Large intestine (tissue), 3 donors: ENCODE measurements around the gene MAGOH. TPM values are rescaled to one million over a fixed set of nuclear protein-coding genes. Genes with fewer than 3 reads are reported as not detected.
A peak's percentile ranks its signal among the peaks of the same experiment; 100 is the strongest.

Experiments
- DNase-seq, 2 donors: peaks; one replicate each; pipeline versions ENCODE4 v3.0.0 to v3.0.0-alpha.2; 2013
- H3K27ac ChIP-seq: one replicate; pipeline ENCODE4 v1.5.1; 2013; ENCODE audit warnings: low read length
- H3K27me3 ChIP-seq: 2 replicates; pipeline ENCODE4 v1.6.1; 2013; ENCODE audit warnings: low read length; ENCODE audit not compliant: control insufficient read depth, insufficient read depth
- H3K36me3 ChIP-seq: 2 replicates; pipeline ENCODE4 v1.6.1; 2013; ENCODE audit warnings: low read length; ENCODE audit not compliant: control insufficient read depth, insufficient read depth
- H3K4me1 ChIP-seq: one replicate; pipeline ENCODE4 v1.6.1; 2013; ENCODE audit warnings: low read length; ENCODE audit not compliant: control insufficient read depth, insufficient read depth
- H3K4me3 ChIP-seq: one replicate; pipeline ENCODE4 v1.5.1; 2013; ENCODE audit warnings: low read length
- H3K9me3 ChIP-seq: one replicate; pipeline ENCODE4 v1.6.1; 2013; ENCODE audit warnings: mild to moderate bottlenecking, low read depth, low read length, moderate library complexity; ENCODE audit not compliant: control insufficient read depth
- WGBS: methylation state at CpG from one replicate; pipeline ENCODE4 v1.1.5; 2013; ENCODE audit warnings: low lambda C conversion rate; ENCODE audit not compliant: insufficient coverage; 5-methylcytosine and 5-hydroxymethylcytosine counted together
- polyA plus RNA-seq: library from polyadenylated mRNA; unstranded; fragments of 120-200 nt; gene quantifications from one replicate; pipeline ENCODE4 v1.2.1, GENCODE V29; 2013

MAGOH gene
- polyA plus RNA-seq, 1 donor, result 74.3 TPM

DNA sequence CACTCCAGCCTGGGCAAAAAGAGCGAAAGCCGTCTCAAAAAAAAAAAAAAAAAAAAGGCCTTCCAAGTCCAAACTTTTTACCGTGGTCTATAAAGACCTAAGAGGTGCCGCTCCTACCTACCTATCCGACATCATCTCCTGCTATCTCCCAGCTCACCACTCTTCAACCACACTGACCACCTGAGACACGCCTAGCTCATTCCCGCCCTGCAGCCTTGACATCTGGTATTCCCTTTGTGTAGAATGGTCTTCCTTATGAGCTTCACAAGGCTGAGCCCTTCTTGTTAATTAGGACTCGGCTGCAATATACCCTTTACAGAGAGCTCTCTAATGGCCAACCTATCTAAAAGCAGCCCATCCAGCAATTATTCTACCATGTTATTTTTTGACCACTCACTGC, 680 bp downstream of the MAGOH start:
- peak in 1 of 2 donors; percentile 12 for DNase-seq
- Histone ChIP-seq H3K9me3 (no peaks in the 10 kb centered on the region), H3K27me3 (no peaks in the 10 kb centered on the region), H3K27ac (no peak overlapping the region), H3K4me3 (peak overlapping the region; percentile 99), H3K4me1 (peaks cover 9% of the 10 kb centered on the region), H3K36me3 (peaks cover 31% of the 10 kb centered on the region)
- WGBS, result 100% methylated on average over 1 of the region's 8 CpGs

DNA sequence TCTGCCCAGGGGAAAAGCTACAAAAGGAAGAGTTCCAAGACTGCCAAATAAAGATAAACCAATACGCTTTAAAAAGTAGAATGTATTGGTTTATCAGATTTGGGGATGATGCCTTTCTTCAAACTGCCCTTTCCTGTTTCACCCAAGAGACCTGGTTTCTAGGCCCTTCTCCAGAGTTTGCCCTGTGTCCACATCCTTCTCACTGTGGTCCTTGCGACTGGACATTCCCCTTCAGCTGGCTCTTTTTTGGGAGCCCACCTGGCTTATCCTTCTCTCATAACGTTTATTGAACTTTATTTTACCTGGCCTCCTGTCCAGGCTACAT, 17.4 kb downstream of the MAGOH start:
- Histone ChIP-seq H3K27me3 (no peaks in the 10 kb centered on the region), H3K36me3 (peaks cover 19% of the 10 kb centered on the region), H3K4me1 (peaks cover 13% of the 10 kb centered on the region), H3K4me3 (peak overlapping the region; percentile 91), H3K27ac (peak overlapping the region; percentile 99), H3K9me3 (no peaks in the 10 kb centered on the region)
- 100% methylated on average over 2 of the region's 3 CpGs for WGBS
- no peak for DNase-seq

DNA sequence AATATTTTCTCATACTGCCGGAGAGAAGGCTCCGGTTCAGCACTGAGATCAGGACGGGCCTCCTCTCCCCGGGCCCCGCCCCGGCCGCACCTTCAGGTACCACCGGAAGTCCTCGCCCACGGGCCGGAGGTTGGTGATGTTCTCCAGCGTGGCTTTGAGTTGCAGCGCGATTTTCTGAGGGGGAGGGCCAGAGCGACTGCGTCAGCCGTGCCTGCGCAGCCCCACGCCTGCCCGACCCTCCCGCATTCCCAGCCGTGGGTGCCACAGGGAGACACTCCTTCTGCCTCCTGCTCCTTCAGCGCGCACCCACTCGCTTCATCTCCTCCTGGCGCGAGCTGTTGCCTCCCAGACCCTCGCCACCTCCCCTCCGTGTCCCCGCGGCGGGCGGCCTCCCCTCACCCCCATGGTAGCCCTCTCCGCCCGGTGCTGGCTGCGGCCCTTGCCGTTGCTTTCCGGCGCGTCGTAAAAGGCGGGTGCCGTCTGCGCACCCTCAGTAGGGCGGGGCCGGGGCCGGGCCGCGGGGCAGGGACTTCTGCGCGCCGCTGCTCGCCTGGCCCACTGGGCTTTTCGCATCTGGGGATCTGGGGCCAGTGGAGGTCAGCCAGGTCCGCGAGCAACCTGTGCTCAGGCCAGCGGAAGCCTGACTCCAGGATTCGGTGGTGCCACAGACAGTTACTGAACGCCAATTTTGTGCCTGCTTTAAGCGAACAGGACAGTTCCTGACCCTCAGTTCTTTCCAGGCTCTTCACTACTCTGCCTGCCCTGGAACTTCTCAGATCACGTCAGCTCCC, 18.0 kb downstream of the MAGOH start, which contains the start of gene CZIB:
Gene CZIB, minus strand, starts transcription at position 464 of the 791 bp plus-strand sequence. Its CDS starts 59 bp downstream, at position 405.
- Histone ChIP-seq H3K27ac (peak within 1 kb of the TSS; percentile 99), H3K4me1 (peaks cover 13% of the 10 kb centered on the region), H3K9me3 (no peaks in the 10 kb centered on the region), H3K4me3 (peak within 1 kb of the TSS; percentile 91), H3K27me3 (no peaks in the 10 kb centered on the region), H3K36me3 (peaks cover 19% of the 10 kb centered on the region)
- peak; percentile 93 to 98 for DNase-seq
- WGBS, result no CpG with 5 or more reads among the region's 61 CpGs

DNA sequence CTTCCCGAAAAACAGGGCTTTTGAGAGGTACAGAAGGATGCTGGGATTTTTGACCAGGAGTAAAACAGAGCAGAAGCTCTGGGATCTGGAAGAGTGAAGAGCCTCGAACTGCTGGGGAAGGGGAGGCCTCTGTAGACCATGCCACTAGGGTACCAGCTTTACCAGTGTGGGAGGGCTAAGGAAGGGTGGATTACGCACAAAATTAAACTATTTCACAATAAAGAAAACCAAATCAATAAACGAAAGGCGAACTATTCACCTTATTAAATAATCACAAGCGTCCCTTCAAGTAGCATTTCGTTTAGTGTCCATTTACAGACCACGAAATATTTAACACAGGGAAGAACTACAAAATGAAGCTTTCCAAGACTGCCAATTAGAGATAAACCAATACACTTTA, 18.6 kb downstream of the MAGOH start:
- no CpG with 5 or more reads among the region's 8 CpGs for WGBS
- Histone ChIP-seq H3K27me3 (no peaks in the 10 kb centered on the region), H3K27ac (peak overlapping the region; percentile 99), H3K36me3 (peaks cover 23% of the 10 kb centered on the region), H3K9me3 (no peaks in the 10 kb centered on the region), H3K4me1 (peaks cover 19% of the 10 kb centered on the region), H3K4me3 (peak overlapping the region; percentile 91)
- no peak for DNase-seq

DNA sequence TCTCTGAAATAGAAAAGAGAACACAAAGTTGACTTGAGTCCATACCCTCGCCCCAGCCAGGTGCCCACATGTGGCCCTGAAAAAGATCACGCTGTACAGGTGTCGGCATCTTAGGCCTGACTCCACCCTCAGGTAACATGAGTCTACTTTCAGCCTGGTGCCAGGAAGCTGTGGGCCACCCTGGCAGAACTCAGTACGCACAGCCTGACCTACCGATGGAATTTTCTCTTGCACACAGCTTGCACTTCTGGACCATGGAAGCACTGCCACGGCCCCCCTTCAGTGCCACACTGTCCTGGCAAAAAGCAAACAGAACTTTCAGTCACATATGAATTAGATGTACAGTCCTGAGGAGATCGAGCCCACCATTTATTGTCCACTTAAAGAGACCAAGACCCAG, 20.1 kb downstream of the MAGOH start:
- Histone ChIP-seq H3K4me1 (peaks cover 29% of the 10 kb centered on the region), H3K4me3 (no peak overlapping the region), H3K36me3 (peaks cover 33% of the 10 kb centered on the region), H3K9me3 (no peaks in the 10 kb centered on the region), H3K27ac (no peak overlapping the region), H3K27me3 (no peaks in the 10 kb centered on the region)
- no CpG with 5 or more reads among the region's 7 CpGs for WGBS
- DNase-seq, result no peak

DNA sequence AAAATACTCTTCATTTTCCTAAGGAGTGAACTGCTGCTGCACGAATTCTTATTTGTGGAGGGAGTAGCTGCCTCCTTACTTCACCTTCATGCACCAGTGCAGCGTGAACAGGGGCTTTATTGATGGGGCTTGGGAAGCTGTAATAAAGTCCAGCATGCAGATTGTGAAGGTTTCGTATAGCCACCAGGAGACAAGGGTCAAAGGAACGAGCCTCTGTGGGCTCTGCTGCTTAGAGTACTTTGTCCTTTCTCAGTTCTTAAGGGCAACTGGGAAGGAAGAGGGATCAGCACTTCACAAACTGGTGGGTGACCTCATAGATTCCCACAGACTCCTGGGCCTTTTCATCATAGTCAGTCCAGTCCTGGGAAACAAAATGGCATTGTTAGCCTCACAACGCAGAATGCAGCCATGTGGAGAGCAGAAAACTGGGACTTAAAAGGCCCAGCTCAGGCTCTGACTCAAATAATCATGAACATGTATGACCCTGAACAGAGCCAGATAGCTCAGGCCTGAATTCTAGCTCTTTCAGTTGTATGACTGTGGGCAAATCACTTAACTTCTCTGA, 23.9 kb downstream of the MAGOH start:
- Histone ChIP-seq H3K9me3 (no peaks in the 10 kb centered on the region), H3K4me3 (no peak overlapping the region), H3K27ac (peak overlapping the region; percentile 95), H3K4me1 (peaks cover 22% of the 10 kb centered on the region), H3K36me3 (peaks cover 64% of the 10 kb centered on the region), H3K27me3 (no peaks in the 10 kb centered on the region)
- peak; percentile 73 to 91 for DNase-seq
- WGBS, result 80% methylated on average over 1 of the region's 5 CpGs

DNA sequence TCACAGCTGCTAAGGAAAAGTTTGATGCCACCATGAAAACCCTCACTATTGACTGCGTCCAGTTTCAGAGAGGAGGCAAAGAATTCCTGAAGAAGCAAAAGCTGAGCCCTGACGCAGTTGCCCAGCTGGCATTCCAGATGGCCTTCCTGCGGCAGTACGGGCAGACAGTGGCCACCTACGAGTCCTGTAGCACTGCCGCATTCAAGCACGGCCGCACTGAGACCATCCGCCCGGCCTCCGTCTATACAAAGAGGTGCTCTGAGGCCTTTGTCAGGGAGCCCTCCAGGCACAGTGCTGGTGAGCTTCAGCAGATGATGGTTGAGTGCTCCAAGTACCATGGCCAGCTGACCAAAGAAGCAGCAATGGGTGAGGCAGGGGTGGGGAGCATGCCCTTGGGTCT, 27.4 kb downstream of the MAGOH start:
- no CpG with 5 or more reads among the region's 11 CpGs for WGBS
- H3K9me3 ChIP-seq, result peaks cover 10% of the 10 kb centered on the region

DNA sequence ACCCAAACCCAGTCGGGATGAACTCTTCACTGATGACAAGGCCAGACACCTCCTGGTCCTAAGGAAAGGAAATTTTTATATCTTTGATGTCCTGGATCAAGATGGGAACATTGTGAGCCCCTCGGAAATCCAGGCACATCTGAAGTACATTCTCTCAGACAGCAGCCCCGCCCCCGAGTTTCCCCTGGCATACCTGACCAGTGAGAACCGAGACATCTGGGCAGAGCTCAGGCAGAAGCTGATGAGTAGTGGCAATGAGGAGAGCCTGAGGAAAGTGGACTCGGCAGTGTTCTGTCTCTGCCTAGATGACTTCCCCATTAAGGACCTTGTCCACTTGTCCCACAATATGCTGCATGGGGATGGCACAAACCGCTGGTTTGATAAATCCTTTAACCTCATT, 28.0 kb downstream of the MAGOH start:
- H3K9me3 ChIP-seq, result peaks cover 15% of the 10 kb centered on the region
- H3K36me3 ChIP-seq, result peaks cover 73% of the 10 kb centered on the region
- no CpG with 5 or more reads among the region's 7 CpGs for WGBS
- H3K4me1 ChIP-seq, result peaks cover 16% of the 10 kb centered on the region
- H3K4me3 ChIP-seq, result no peak overlapping the region
- no peak for DNase-seq
- H3K27me3 ChIP-seq, result no peaks in the 10 kb centered on the region
- H3K27ac ChIP-seq, result no peak overlapping the region

More for the DNA sequence above, 27.4 kb downstream of the MAGOH start:
- H3K4me3 ChIP-seq, result no peak overlapping the region
- no peak for DNase-seq
- peaks cover 16% of the 10 kb centered on the region for H3K4me1 ChIP-seq
- peaks cover 74% of the 10 kb centered on the region for H3K36me3 ChIP-seq
- no peaks in the 10 kb centered on the region for H3K27me3 ChIP-seq
- no peak overlapping the region for H3K27ac ChIP-seq

DNA sequence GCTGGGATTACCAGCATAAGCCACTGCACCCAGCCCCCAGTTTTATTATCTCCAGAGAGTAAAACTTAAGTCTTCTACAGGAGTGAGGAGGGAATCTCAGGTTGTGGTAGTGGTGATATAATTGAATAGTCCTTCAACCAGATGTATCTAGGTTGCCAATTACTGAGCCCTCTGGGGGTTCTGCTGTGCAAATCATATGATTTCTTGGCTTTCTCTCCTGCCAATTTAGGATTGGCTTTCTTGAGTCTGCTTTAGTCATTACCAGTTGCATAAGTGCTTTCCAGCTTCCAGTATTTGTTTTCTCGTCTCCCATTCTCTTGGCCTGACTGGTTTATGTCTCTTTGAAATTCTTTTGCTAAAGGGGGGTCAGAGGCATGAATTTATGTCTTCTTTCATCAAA, 30.6 kb downstream of the MAGOH start:
- no peaks in the 10 kb centered on the region for H3K27me3 ChIP-seq
- H3K4me1 ChIP-seq, result no peaks in the 10 kb centered on the region
- H3K9me3 ChIP-seq, result peaks cover 18% of the 10 kb centered on the region
- WGBS, result 100% methylated on average over 1 of the region's 1 CpG
- H3K36me3 ChIP-seq, result peaks cover 81% of the 10 kb centered on the region
- H3K4me3 ChIP-seq, result no peak overlapping the region
- DNase-seq, result no peak
- H3K27ac ChIP-seq, result no peak overlapping the region

DNA sequence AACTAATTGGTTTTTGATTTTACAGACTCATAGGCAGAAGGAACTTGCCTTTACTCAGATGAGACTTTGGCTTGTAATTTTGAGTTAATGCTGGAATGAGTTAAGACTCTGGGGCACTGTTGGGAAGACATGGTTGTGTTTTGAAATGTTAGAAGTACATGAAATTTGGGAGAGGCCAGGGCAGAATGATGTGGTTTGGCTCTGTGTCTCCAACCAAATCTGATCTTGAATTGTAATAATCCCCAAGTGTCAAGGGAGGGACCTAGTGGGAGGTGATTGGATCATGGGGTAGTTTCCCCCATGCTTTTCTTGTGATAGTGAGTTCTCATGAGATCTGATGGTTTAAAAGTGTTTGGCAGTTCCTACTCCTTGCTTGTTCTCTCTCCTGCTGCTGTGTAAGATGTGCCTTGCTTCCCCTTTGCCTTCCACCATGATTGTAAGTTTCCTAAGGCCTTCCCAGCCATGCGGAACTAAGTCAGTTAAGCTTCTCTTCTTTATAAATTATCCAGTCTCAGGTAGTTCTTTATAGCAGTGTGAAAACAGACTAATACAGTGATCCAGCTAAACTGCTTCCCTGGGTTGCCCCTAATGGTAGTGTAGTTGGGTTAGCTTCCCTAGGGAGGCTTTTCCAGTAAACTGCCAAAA, 31.5 kb downstream of the MAGOH start:
- Histone ChIP-seq H3K4me3 (no peak overlapping the region), H3K9me3 (peaks cover 18% of the 10 kb centered on the region), H3K27ac (no peak overlapping the region), H3K36me3 (peaks cover 82% of the 10 kb centered on the region), H3K27me3 (no peaks in the 10 kb centered on the region), H3K4me1 (no peaks in the 10 kb centered on the region)
- DNase-seq, result no peak
- no CpG with 5 or more reads among the region's 1 CpG for WGBS
